K562 (cell line): ENCODE results near the gene EIF4E1B. TPM values are rescaled to one million over a fixed set of nuclear protein-coding genes. Genes with fewer than 3 reads are reported as not detected.
A peak's percentile ranks its signal among the peaks of the same experiment; 100 is the strongest.

Source experiments
- ATAC-seq: fragments of 200-7000 bp; cut with Tn5 transposase; 3 replicates; pipeline ENCODE4 v1.9.1; 2020; ENCODE audit warnings: moderate library complexity
- BruUV-seq: library from RNA; stranded (reverse); fragments of 400-500 nt; replicated peaks from 2 replicates; lab custom pipeline; 2021; lab: Mats Ljungman, UMichigan
- CTCF ChIA-PET: fragments of 300-600 bp; formaldehyde crosslinking; extraction: SDS; loops from one replicate; lab custom pipeline; 2021; ENCODE audit warnings: low intra/inter-chr PET ratio; lab: Yijun Ruan, JAX
- POLR2A ChIA-PET: fragments of 300-600, 350-650 bp; sonication (Branson Sonifier 250); formaldehyde crosslinking; extraction: SDS; loops from one replicate; lab custom pipeline; 2021; ENCODE audit warnings: antibody characterized with exemption, inconsistent platforms; lab: Yijun Ruan, JAX
- DNase-seq, 4 experiments: peaks; one replicate each; pipeline versions ENCODE4 v3.0.0 to v3.0.0-alpha.2; 2011 to 2018; ENCODE audit warnings: low spot score in 3 of 4, mixed read lengths in 3 of 4; ENCODE audit errors: extremely low read depth in 1 of 4
- FAIRE-seq: peaks from 2 replicates; lab custom pipeline; 2011; peaks lifted over from hg19 to GRCh38; lab: Jason Lieb, UNC
- H2AFZ ChIP-seq: 2 replicates; pipeline ENCODE4 v1.6.0; 2011; ENCODE audit warnings: low read depth, low read length, control low read depth, inconsistent platforms
- H3K27ac ChIP-seq: fragments of 200-600 bp; 3 replicates; pipeline ENCODE4 v1.8.0; 2011; ENCODE audit warnings: low read depth, mild to moderate bottlenecking, control low read depth, inconsistent platforms, low read length, moderate library complexity, mixed read lengths; ENCODE audit errors: extremely low read depth
- H3K27me3 ChIP-seq, 2 experiments: fragments of 300-600 bp in 1 of 2; 2 replicates in 1 of 2; 3 replicates in 1 of 2; pipeline versions ENCODE4 v1.6.0 to v1.8.0; 2011; ENCODE audit warnings: inconsistent platforms in 2 of 2, low read length in 2 of 2, mild to moderate bottlenecking in 1 of 2, mixed read lengths in 1 of 2, moderate library complexity in 1 of 2; ENCODE audit not compliant: control insufficient read depth in 2 of 2, insufficient read depth in 2 of 2
- H3K36me3 ChIP-seq: fragments of 300-600 bp; 3 replicates; pipeline ENCODE4 v1.8.0; 2011; ENCODE audit warnings: mild to moderate bottlenecking, low read length, inconsistent platforms; ENCODE audit not compliant: control insufficient read depth, insufficient read depth
- H3K4me1 ChIP-seq, 2 experiments: fragments of 200-600 bp in 1 of 2; replicated peaks in 1 of 2; 2 replicates in 1 of 2; 3 replicates in 1 of 2; pipeline versions ENCODE4 v1.5.1 to v1.8.0; 2011; ENCODE audit warnings: inconsistent platforms in 2 of 2, low read length in 2 of 2, mild to moderate bottlenecking in 1 of 2, mixed read lengths in 1 of 2, moderate library complexity in 1 of 2; ENCODE audit not compliant: control insufficient read depth in 2 of 2, insufficient read depth in 2 of 2
- H3K4me2 ChIP-seq: 2 replicates; pipeline ENCODE4 v1.6.1; 2011; ENCODE audit warnings: low read length, control low read depth, inconsistent platforms, mixed read lengths; ENCODE audit not compliant: insufficient read depth
- H3K4me3 ChIP-seq: fragments of 200-600 bp; sonication (generic), shearing (Covaris generic); 2 replicates; pipeline ENCODE4 v1.5.1; 2016; ENCODE audit warnings: control low read depth, inconsistent platforms
- H3K79me2 ChIP-seq: fragments of 200-600 bp; 3 replicates; pipeline ENCODE4 v1.8.0; 2011; ENCODE audit warnings: low read length, inconsistent platforms; ENCODE audit not compliant: control insufficient read depth, insufficient read depth
- H3K9ac ChIP-seq, 2 experiments: 2 replicates each; pipeline versions ENCODE4 v1.6.0 to v1.6.1; 2011; ENCODE audit warnings: low read depth in 2 of 2, low read length in 2 of 2, control low read depth in 1 of 2, inconsistent platforms in 1 of 2, mild to moderate bottlenecking in 1 of 2, mixed read lengths in 1 of 2; ENCODE audit not compliant: insufficient read depth in 1 of 2
- H3K9me1 ChIP-seq: one replicate; pipeline ENCODE4 v1.6.0; 2011; ENCODE audit warnings: inconsistent platforms, mild to moderate bottlenecking, low read length, moderate library complexity; ENCODE audit not compliant: control insufficient read depth, insufficient read depth
- H3K9me3 ChIP-seq: replicated peaks from 2 replicates; pipeline ENCODE4 v1.5.1; 2011; ENCODE audit warnings: low read depth, low read length, inconsistent platforms; ENCODE audit not compliant: control insufficient read depth, insufficient read depth
- H4K20me1 ChIP-seq: replicated peaks from 2 replicates; pipeline ENCODE4 v1.6.1; 2011; ENCODE audit warnings: low read length, inconsistent platforms, mixed read lengths; ENCODE audit not compliant: control insufficient read depth, insufficient read depth
- CBX8 ChIP-seq: fragments of 200-600 bp; sonication (generic); IDR thresholded peaks from 2 replicates; pipeline ENCODE4 v1.6.1; 2012; ENCODE audit warnings: borderline replicate concordance, mixed run types, low read depth, mild to moderate bottlenecking, moderate library complexity, mixed read lengths, low read length, control low read depth, inconsistent platforms; ENCODE audit not compliant: poor library complexity, severe bottlenecking; ENCODE audit errors: extremely low read depth
- LEF1 ChIP-seq: fragments of 450-650 bp; IDR thresholded peaks from 2 replicates; pipeline ENCODE4 v1.6.1; 2016; ENCODE audit warnings: mild to moderate bottlenecking
- ZFPM2 ChIP-seq: fragments of 250-450 bp; sonication (Bioruptor Pico); IDR thresholded peaks from 2 replicates; pipeline ENCODE4 v1.5.1; 2022; ENCODE audit warnings: mild to moderate bottlenecking
- ZKSCAN1 ChIP-seq: fragments of 150-350 bp; IDR thresholded peaks from 2 replicates; pipeline ENCODE4 v1.6.1; 2016; ENCODE audit warnings: low read depth, low read length
- WGBS: fragments of 100-300 bp; shearing (Covaris generic); methylation state at CpG from one replicate; pipeline ENCODE4 v1.1.6; 2016; ENCODE audit warnings: low coverage, mixed read lengths; ENCODE audit not compliant: insufficient coverage; ENCODE audit errors: missing lambda C conversion rate; 5-methylcytosine and 5-hydroxymethylcytosine counted together
- in situ Hi-C: fragments of 300-500 bp; cut with MboI; formaldehyde crosslinking; loops from 4 replicates; pipeline ENCODE4 v1.15.0; 2018; ENCODE audit warnings: inconsistent platforms, mixed read lengths
- intact Hi-C: fragments of 100-400 bp; cut with micrococcal nuclease; formaldehyde crosslinking; loops from 2 replicates; pipeline ENCODE4 v1.14.2; 2022
- polyA plus RNA-seq, 8 experiments: library from polyadenylated mRNA; depleted of rRNA in 4 of 8; stranded (reverse) in 5 of 8; unstranded in 3 of 8; fragments of >200 nt; fragmentation: Nextera tagmentation in 2 of 8; fragmentation: Illumina TruSeq in 1 of 8; extraction: Ambion mirVana in 2 of 8; extraction: Trizol in 1 of 8; gene quantifications; 2 replicates each; pipeline versions ENCODE4 v1.2.1 to v1.2.3, GENCODE V29; 2011 to 2014; ENCODE audit warnings: inconsistent platforms in 1 of 8, missing spikeins in 1 of 8
- total RNA-seq, 7 experiments: library from RNA; depleted of rRNA in 6 of 7; stranded (reverse); fragments of >200 nt in 6 of 7; fragmentation: Illumina TruSeq in 2 of 7; extraction: Trizol in 2 of 7; gene quantifications; 2 replicates each; pipeline versions ENCODE4 v1.2.1 to v1.2.3, GENCODE V29; 2011 to 2021; ENCODE audit warnings: low replicate concordance in 1 of 7

Gene EIF4E1B
- total and polyA plus RNA-seq, 9 of the 15 experiments (the other 6 are each of a cell fraction or from before 2014, with no cell fraction given) = not detected

DNA sequence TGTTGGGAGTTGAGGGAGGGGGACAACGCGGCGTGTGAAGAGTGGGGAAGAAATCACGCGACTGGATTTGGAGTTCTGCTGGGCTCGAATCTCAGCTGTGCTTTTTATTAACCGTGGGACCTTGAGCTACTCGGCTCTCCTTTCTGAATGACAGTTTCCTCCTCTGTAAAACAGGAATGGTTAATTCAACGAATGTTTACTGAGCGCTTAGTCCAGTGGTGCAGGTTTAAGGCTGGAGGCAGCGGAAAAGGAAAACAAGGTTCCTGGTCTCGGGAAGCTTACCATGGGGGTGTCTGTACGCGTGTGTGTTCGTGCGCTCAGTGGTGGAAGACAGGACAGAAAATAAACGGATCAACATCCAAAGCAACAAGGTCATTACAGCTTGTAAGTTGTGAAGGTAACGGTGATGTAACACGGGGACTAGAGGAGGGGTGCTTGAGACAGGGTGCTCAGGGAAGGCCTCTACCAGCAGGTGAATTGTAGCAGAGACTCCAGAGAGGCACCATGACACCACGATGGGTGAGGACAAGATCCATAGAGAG, 277 bp downstream of the EIF4E1B start:
- TF ChIP-seq LEF1 = no peak
- TF ChIP-seq CBX8 = peak; percentile 47
- TF ChIP-seq, all 486 proteins: peak for 1
- Histone ChIP-seq H3K9me1 (no peaks in the 10 kb centered on the region), H4K20me1 (peaks cover 12% of the 10 kb centered on the region; the same call in 1 of the 2 replicates), H3K79me2 (no peaks in the 10 kb centered on the region), H3K4me3 (no peak overlapping the region), H3K4me2 (no peak overlapping the region), H3K9ac (peak overlapping the region in 1 of 2 experiments; percentile 4; a peak in 1 of 4 replicates), H3K27ac (no peak overlapping the region), H3K36me3 (no peaks in the 10 kb centered on the region), H3K27me3 (peaks cover 48 to 81% of the 10 kb centered on the region in 2 experiments), H3K9me3 (no peaks in the 10 kb centered on the region), H3K4me1 (peaks cover 0 to 23% of the 10 kb centered on the region in 2 experiments; a peak in 2 of 5 replicates), H2AFZ (no peak overlapping the region)
- WGBS = 16% methylated on average over 20 of the region's 20 CpGs
- CTCF ChIA-PET = no interaction called here
- no TSS peak for BruUV-seq
- DNase-seq = no peak
- no peak for ATAC-seq
- intact Hi-C loops (no loop called here), in situ Hi-C loops (no loop called here)
- FAIRE-seq = no peak
- POLR2A ChIA-PET = interaction anchor here (1.0 kb wide), 1 partner anchor 9 kb away, joined by 4 read pairs; no protein-coding TSS in a partner anchor

- POLR2A ChIA-PET = no interaction called here
Observed at GRCh38 chr5:176631383-176632200, 1.1 kb downstream of the EIF4E1B start.

More at GRCh38 chr5:176631383-176632200, 1.1 kb downstream of the EIF4E1B start:
- no TSS peak for BruUV-seq
- ATAC-seq = no peak
- CTCF ChIA-PET = no interaction called here
- Histone ChIP-seq H3K4me2 (no peak overlapping the region), H3K4me1 (peaks cover 0 to 21% of the 10 kb centered on the region in 2 experiments; a peak in 2 of 5 replicates), H3K9me3 (no peaks in the 10 kb centered on the region), H3K4me3 (no peak overlapping the region), H3K79me2 (no peaks in the 10 kb centered on the region), H4K20me1 (peaks cover 7% of the 10 kb centered on the region; the same call in 1 of the 2 replicates), H3K36me3 (no peaks in the 10 kb centered on the region), H3K27ac (no peak overlapping the region), H3K9ac (no peak overlapping the region; a peak in 1 of 4 replicates), H2AFZ (no peak overlapping the region), H3K9me1 (no peaks in the 10 kb centered on the region), H3K27me3 (peaks cover 41 to 81% of the 10 kb centered on the region in 2 experiments)
- WGBS = 4% methylated on average over 7 of the region's 7 CpGs
- intact Hi-C loops = no loop called here
- no peak for FAIRE-seq
- in situ Hi-C loops = no loop called here
- DNase-seq = no peak
- no peak for TF ChIP-seq ZFPM2 (CRISPR knock-in tag)
- peak; percentile 27; the same call in 1 of the 2 replicates for TF ChIP-seq ZKSCAN1
